HK-2 (cell line): ENCODE data around the gene DCAF16.
A peak's percentile ranks its signal among the peaks of the same experiment; 100 is the strongest.

Experiments used
- DNase-seq: peaks from one replicate; pipeline ENCODE4 v3.0.0-alpha.2; 2018; ENCODE audit not compliant: unreplicated experiment

DCAF16 gene

DNA sequence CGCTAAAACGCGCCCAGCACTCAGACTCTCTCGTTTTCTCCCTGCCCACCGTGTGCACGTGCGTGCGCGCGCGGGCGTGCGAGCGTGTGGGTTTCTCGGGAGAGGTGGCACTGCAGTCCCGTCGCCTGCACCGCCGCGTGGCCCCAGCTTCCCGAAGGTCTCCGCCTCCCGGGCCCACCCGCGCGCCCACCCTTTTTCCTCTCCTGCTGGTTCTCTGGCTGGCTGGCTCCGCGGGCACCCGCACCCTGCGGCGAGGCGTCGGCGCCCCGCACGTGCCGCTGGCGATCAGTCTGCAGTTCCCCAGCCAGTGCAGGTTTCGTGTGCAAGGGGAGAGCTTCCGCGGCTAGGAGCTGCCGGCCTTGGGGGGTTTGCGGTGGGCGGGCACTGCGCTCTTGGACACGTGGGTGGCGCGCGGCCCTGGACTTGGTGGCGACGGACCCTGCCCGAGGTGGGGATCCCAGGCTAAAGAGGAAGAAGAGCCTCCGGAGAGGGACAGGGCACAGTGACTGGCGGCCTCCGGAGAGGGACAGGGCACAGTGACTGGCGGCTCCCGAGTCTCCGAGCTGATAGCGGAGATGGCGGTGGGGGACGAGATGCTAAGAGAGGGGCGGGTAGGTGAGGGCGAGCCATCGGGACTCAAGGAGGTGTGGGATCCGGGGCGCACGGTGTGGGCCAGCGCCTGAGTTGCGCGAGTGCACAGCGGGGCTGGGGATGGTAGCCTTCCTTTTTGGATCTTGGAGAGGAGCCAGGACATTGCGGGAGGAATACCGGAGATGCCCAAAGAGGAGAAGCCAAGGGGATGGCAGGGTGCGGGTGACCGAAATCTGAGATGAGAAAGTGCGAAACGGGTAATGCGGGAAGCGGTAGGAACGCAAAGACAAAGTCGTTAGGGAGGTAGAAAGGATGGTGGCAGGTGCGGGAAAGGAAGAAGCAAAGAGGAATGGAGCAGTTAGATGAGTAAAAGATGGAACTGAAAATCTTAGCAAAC is 29.0 kb downstream of the DCAF16 start, which contains the start of gene FAM184B:
TSS of gene FAM184B (minus strand) at position 322 of the 988 bp plus-strand sequence. CDS start 322 bp downstream, outside the sequence.
- peak; percentile 35 for DNase-seq

DNA sequence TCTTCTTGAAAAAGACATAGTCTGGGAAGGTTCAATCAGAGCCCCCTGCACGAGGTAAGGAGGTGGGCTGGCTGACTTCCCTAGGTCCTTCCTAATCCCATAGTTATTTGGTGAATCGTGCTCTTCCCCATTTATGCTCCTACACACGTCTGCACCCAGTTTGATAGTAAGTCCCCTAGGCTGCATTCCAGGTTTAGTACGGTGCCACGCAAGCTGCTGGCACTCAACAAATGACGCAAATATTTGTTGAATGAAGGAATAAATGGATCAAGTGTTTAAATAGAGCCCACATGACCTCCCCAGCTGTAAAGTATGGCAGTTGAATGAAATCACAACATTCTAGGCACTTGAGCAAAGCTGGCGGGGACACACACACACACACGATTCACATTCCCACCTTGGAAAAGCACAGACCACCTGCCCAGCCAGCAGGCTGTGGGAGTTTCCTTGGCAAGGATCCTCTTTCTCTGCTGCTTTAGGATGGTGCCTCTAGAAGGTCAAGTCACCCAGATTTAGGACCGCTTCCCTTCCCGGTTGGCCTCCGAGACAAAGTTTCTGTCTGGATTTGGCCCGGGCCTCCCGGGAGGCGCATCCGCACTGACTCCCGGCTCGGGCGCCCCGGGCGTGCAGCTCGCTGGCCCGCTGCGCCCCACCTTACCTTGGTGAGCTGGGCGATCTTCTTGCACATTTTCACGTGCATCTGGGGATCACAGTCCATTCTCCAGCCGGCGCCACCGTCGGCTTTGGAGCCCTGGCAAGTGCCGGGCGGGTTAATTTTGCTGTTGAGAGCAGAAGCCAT is 29.9 kb downstream of the DCAF16 start:
- DNase-seq, result peak; percentile 14

DNA sequence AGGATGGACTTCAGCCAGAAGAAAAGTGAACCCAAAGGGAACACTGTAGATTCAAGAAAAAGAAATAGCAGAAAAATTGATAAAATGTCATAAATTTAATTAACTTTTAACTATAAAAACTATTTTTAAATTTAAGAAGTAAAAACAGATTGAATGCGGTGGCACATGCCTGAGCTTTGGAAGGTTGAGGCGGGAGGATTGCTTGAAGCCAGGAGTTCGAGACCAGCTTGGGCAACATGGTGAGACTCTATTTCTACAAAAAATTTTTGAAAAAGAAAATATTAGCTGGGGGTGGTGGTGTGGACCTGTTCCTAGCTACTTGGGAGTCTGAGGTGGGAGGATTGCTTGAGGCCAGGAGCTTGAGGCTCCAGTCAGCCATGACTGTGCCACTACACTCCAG is 32.1 kb downstream of the DCAF16 start:
- DNase-seq, result no peak

DNA sequence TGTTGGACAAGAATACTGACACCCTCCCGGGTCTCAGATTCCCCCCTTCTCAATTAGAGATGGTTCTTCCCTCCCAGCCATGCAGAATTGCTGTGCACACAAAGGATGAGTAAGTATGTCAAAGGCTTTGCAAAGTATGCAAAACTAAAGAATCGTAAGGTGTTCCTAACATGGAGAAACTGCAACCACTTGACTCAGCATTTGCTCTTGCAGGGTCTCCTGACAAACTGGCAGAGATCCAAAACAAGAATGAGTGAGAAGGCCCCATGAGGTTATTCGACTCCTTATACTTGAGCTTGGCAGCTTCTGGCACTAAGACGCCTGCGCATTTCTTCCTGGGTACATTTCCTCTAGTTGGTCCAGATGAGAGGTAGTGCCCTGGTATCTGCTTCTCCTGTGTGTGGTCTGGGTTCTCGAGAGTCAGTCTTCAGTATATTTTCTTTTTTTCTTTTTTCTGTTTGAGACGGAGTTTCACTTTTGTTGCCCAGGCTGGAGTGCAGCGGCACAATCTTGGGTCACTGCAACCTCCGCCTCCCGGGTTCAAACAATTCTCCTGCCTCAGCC is 37.3 kb downstream of the DCAF16 start:
- DNase-seq, result no peak

DNA sequence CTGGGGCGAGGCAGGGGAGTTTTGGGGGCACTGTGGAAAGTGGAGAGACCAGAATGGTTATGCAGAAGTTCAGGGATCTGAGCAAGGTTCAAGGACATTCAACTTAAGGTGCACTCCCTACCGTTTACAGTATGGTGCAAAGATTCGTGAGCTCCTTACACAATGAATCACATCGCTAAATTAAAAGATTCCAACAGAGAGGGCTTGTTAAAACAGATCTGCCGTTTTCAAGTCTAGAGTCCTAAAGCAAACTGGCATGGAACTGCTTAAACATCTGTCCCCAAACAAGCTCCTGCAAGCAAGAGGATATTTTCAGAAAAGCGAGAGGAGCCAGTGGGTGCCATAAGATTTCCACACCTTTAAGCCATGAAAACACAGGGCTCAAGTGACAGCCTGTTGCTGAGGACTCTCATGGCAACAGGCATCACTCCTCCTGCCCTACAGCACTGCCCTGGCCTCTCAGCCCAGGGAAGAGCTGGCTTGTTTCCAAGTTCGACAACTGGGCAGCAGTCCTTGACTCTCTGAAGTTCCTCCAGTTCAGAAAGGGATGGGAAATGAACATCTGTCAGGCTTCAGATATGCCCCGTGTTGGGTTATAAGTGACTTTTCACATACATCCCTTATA is 39.2 kb downstream of the DCAF16 start:
- DNase-seq, result no peak

DNA sequence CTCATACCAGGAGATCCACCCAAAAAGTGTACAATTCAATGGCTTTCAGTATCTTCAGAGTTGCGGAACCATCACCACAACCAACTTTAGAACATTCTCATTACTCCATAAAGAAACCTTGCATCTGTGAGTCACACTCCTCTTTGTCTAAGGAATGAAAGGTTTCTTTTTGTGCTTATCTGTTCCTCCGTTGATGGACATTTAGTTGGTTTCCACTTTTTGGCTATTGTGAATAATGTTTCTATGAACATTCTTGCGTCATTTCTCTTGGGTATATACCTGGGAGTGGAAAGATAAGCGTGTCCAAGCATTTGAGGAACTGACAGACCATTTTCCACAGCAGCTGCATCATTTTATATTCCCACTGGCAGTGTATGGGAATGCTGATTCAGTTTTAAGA is 39.7 kb downstream of the DCAF16 start:
- DNase-seq, result no peak

DNA sequence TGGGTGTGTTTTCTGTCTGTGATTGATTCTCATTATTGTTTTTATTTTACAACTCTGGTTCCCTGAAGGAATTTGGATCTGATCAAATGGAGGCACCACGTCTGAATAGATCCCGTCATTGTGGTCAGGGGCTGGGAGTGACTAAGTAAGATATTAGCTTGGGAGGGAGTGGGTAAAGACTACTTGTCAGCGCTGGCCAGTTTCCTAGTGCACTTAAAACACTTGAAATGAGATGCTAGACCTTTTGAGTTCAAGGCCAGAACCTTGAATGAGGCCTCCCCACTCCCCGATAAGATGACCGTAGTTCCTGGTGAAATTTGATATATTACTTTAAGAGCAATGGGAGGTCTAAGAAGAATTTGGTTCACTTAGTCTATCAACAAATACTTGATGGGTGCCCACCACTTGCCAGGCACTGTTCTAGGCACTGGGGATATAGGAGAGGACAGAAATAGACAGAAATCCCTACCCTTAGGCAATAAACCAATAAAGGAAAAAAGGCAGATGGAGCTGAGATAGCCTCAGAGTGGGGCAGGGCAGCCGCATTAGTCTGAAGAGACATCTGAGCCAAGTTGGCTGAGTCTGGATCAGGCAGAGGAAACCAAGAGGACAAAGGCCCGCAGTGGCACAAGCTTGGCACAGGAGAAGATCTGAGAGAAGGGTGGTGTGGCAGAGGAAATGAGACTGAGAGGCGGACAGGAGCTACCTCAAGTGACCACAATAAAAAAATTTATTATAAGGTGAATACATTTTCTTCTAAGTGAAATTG is 41.0 kb downstream of the DCAF16 start:
- DNase-seq, result no peak

DNA sequence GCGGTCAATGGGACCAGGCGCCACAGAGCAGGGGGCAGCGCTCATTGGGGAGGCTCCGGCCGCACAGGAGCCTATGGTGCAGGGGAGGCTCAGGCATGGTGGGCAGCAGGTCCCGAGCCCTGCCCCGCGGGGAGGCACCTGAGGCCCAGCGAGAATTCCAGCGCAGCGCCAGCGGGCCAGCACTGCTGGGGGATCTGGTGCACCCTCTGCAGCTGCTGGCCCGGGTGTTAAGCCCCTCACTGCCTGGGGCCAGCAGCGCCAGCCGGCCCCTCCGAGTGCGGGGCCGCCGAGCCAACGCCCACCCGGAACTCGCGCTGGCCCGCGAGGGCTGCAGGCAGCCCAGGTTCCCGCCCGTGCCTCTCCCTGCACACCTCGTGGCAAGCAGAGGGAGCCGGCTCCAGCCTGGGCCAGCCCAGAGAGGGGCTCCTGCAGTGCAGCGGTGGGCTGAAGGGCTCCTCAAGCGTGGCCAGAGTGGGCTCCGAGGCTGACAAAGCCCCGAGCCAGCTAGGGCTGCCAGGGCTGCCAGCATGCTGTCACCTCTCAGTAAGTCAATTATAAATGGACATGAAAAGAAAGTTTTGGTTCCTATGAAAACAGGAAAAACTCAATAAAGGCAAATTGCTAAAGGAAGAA is 43.6 kb downstream of the DCAF16 start:
- no peak for DNase-seq

DNA sequence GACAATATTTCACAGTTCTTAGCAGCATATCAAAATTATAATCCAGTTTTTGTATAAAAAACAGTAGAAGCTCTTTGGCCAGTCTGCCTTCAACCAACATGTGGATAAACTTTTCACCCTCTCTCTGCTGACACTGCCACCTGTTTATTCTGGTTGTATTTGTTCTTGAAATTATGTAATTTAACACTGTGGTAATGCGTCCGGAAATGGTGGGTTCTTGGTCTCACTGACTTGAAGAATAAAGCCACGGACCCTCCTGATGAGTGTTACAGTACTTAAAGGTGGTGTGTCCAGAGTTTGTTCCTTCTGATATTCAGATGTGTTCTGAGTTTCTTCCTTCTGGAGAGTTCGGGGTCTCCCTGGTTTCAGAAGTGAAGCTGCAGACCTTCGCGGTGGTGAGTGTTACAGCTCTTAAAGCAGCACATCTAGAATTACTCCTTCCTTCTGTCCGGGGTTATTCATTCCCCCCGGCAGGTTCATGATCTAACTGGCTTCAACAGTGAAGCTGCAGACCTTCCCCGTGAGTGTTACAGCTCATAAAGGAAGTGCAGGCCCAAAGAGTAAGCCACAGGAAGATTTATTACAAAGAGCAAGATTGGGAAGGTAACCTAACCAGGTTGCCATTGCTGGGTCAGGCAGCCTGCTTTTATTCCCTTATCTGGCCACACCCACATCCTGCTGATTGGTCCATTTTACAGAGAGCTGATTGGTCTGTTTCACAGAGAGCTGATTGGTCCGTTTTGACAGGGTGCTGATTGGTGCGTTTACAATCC is 44.9 kb downstream of the DCAF16 start:
- DNase-seq, result no peak

DNA sequence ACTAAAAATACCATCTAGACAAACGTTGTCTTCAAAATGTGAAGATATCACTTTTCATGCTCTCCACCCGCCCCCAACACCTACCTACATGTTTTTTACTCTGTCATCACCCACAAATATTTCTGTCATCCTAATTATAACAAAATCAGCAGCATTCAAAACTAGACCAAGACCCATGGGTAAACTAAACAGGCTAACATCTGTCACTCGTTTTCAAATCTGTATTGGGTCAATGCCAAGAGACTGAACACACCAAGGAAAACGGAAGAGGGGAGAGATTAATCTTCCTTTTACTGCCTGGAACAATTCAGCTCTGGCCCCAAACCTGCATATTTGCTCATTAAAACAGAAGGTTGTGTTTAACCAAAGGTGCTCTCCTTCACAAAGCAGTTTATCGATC is 46.6 kb downstream of the DCAF16 start:
- DNase-seq, result no peak

DNA sequence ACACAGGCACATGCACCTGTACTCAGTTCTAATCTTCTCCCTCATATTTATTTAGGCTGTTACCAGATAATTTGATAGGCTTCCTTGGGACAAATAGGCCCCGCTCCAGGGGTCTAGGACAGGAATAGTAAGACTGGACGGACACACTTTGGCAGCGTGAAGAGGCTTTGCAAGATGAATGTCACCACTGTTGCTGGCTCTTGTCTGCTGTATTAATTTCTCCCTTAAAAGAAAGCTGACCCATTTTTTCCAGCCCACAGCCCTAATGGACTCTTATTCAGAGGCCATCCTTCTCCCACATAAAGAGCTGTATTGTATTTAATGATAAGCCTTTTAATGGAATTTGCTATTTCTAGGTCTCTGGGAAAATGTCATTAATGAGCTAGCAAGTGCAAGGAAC is 47.1 kb downstream of the DCAF16 start:
- DNase-seq, result no peak

DNA sequence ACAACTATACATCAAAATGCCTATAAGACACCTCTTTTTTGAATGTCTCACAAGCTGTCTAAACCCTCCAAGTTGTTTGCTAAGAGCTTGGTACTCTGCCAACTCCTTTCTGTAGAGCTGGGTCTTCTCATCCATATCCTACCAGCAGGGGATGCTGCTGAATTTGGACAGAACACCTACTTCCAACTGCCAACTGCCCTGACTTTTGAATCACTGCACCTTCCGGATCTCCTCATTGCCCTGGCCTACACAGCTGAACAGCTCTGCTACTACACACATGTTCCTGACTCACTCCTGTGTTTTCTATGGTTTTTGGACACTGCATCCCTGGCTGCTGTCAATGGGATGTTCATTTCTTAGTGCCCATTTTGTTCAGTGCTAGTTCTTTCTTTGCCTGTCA is 47.8 kb downstream of the DCAF16 start:
- DNase-seq, result peak; percentile 22

DNA sequence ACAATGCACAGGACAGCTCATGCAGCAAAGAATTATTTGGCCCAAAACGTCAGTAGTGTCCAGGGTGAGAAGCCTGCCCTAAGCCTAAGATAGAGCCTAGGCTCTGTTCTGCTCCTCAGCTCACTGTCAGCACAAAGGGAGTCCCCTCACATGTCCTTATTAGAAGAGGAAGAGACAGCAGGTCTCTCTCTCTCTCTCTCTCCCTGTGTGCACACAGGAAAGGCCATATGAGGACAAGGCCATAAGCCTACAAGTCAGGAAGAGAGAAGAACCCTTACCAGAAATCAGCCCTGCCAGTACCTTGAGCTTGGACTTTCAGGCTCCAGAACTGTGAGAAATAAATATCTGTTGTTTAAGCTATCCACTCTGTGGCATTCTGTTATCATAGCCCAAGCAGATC is 49.5 kb downstream of the DCAF16 start:
- DNase-seq, result no peak

DNA sequence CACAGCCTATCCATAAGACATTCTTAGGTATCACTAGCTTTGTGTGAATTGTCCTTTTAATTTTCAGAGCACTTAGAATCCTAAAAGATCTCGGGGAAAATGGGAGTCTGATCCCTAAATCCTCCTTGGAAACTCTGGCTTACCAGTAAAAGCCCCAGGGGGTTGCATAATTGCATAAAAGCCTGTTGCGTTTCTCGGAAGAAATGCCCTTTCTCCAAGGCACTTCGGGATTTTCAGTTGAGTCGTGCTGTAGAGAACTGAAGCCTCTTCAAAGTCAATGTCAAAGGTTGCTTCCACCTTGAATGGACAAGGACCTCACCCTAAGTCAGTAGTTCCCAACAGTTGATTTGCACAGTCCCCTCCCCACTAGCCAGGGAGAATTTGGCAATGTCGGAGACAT is 49.9 kb downstream of the DCAF16 start:
- no peak for DNase-seq

DNA sequence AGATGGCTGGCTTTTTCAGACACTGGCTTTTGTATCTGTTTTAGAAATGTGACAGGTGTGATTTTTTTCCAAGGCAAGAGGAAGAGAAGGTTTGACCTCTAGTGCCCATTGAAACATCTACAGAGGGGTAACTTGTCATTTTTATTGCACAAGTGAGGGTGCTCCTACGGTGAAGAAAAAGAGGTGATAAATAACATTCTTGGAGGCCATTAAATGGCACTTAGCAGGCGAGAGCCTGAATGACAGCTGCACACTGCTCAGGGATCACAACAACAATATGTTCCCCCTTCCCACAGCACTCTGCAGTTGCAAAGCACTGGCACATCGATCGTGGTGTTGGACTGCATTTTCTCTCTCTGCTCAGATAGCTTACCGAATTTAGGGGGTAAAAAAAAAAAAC is 52.1 kb downstream of the DCAF16 start:
- DNase-seq, result no peak

DNA sequence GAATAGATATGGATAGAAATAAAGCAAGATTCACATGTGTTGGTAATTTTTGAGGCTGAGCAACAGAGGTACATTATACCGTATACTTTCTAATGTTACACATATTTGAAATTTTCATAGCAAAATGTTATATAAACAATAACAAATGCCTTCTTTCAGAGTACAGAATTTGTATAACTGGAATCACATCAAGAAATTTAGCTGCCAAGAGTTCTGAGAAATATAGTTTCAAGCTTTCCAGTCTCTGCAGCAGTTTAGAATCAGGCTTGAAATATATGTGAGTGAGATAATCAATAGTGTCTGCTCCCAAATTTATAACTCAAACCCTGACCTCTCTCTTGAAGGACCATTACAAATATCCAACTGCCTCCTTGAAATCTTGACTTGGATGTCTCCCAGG is 52.9 kb downstream of the DCAF16 start:
- no peak for DNase-seq

DNA sequence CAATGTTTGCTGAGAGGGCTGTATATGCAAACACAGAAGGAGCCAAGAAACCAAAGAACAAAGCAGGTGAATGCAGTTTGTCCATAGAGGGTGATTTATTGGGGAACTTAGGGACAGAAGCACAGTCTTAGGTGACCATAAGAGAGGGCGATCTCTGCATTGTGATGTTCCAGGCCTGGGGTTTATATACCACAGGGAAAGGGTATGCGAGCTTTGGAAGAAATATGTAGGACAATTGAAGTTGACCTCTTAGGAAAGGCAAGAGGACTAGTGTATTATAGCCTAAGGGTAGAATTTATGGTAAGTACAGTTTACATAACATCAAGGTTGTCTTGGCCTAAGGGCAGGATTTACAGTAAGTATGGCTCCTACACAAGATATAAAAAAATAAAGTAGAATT is 56.9 kb downstream of the DCAF16 start:
- no peak for DNase-seq
